BE2C (cell line): ENCODE measurements around the gene TRMT2A.

Experiments used
- DNase-seq: peaks from one replicate; pipeline ENCODE4 v3.0.0-alpha.2; 2020
- H3K27me3 ChIP-seq: fragments of 250-450 bp; sonication (Bioruptor Pico); 2 replicates; pipeline ENCODE4 v1.5.1; 2020; ENCODE audit warnings: mild to moderate bottlenecking
- H3K36me3 ChIP-seq: fragments of 250-450 bp; sonication (Bioruptor Pico); 2 replicates; pipeline ENCODE4 v1.5.1; 2020; ENCODE audit warnings: mild to moderate bottlenecking
- H3K4me1 ChIP-seq: fragments of 250-450 bp; sonication (Bioruptor Pico); 2 replicates; pipeline ENCODE4 v1.5.1; 2020
- H3K4me3 ChIP-seq: 2 replicates; pipeline ENCODE4 v1.5.1; 2011; ENCODE audit warnings: low read depth, low read length
- H3K9me3 ChIP-seq: fragments of 250-450 bp; sonication (Bioruptor Pico); 2 replicates; pipeline ENCODE4 v1.5.1; 2020
- CTCF ChIP-seq: IDR thresholded peaks from 2 replicates; pipeline ENCODE4 v1.5.1; 2012; ENCODE audit warnings: mild to moderate bottlenecking, low read depth, low read length

TRMT2A gene

GRCh38 chr22:20156042-20156389 is 39.0 kb upstream of the TRMT2A start:
- Histone ChIP-seq H3K9me3 (no peaks in the 10 kb centered on the region), H3K27me3 (no peaks in the 10 kb centered on the region), H3K4me1 (peaks cover 19% of the 10 kb centered on the region), H3K36me3 (no peaks in the 10 kb centered on the region; the same call in 1 of the 2 replicates), H3K4me3 (no peak overlapping the region)
- no peak for TF ChIP-seq CTCF
- no peak for DNase-seq

GRCh38 chr22:20155330-20156041 is 38.5 kb upstream of the TRMT2A start:
- Histone ChIP-seq H3K9me3 (no peaks in the 10 kb centered on the region), H3K27me3 (no peaks in the 10 kb centered on the region), H3K36me3 (no peaks in the 10 kb centered on the region; the same call in 1 of the 2 replicates), H3K4me1 (peaks cover 19% of the 10 kb centered on the region), H3K4me3 (peak overlapping the region; percentile 64)
- no peak for TF ChIP-seq CTCF
- DNase-seq = peak; percentile 94

- Histone ChIP-seq H3K36me3 (no peaks in the 10 kb centered on the region; the same call in 1 of the 2 replicates), H3K9me3 (no peaks in the 10 kb centered on the region), H3K4me1 (peaks cover 19% of the 10 kb centered on the region), H3K4me3 (peak overlapping the region; percentile 64), H3K27me3 (no peaks in the 10 kb centered on the region)
- TF ChIP-seq CTCF = peak; percentile 44
- peak; percentile 72 for DNase-seq
Measured at GRCh38 chr22:20154602-20155187, 37.7 kb upstream of the TRMT2A start.

- H3K36me3 ChIP-seq = no peaks in the 10 kb centered on the region; the same call in 1 of the 2 replicates
- peak; percentile 23 for TF ChIP-seq CTCF
- no peaks in the 10 kb centered on the region for H3K9me3 ChIP-seq
- no peak overlapping the region for H3K4me3 ChIP-seq
- no peaks in the 10 kb centered on the region for H3K27me3 ChIP-seq
- no peak for DNase-seq
- H3K4me1 ChIP-seq = peaks cover 19% of the 10 kb centered on the region
Measured at GRCh38 chr22:20153945-20154344, 36.9 kb upstream of the TRMT2A start.

GRCh38 chr22:20152464-20152890 is 35.5 kb upstream of the TRMT2A start:
- Histone ChIP-seq H3K27me3 (no peaks in the 10 kb centered on the region), H3K4me3 (no peak overlapping the region), H3K36me3 (no peaks in the 10 kb centered on the region; the same call in 1 of the 2 replicates), H3K9me3 (no peaks in the 10 kb centered on the region), H3K4me1 (peaks cover 19% of the 10 kb centered on the region)
- no peak for DNase-seq
- no peak for TF ChIP-seq CTCF

GRCh38 chr22:20151276-20151588 is 34.2 kb upstream of the TRMT2A start:
- Histone ChIP-seq H3K4me1 (peaks cover 11% of the 10 kb centered on the region), H3K27me3 (no peaks in the 10 kb centered on the region), H3K4me3 (no peak overlapping the region), H3K9me3 (no peaks in the 10 kb centered on the region), H3K36me3 (no peaks in the 10 kb centered on the region; the same call in 1 of the 2 replicates)
- DNase-seq = no peak
- no peak for TF ChIP-seq CTCF
